NCI-H2171 treated with DMSO at 0.1 percent for 48 hours (cell line): ENCODE results near the gene KRTAP5-8.
"Not testable (repeated sequence)": the region's sequence is repeated elsewhere in the genome, so short reads cannot be mapped to it uniquely, and the experiment has no call there.

ENCODE experiments used
- DNase-seq: peaks from one replicate; lab custom pipeline; 2025; lab: John Stamatoyannopoulos, UW

The KRTAP5-8 gene

GRCh38 chr11:71543866-71544265 lies 6.0 kb downstream of the KRTAP5-8 start:
- DNase-seq, result no peak

- DNase-seq, result no peak
These were observed 6.8 kb downstream of the KRTAP5-8 start for GRCh38 chr11:71544525-71545214.

GRCh38 chr11:71545405-71545966 lies 7.7 kb downstream of the KRTAP5-8 start:
- no peak for DNase-seq

- no peak for DNase-seq
These were observed 10.3 kb downstream of the KRTAP5-8 start, which contains the start of gene KRTAP5-9 for GRCh38 chr11:71548120-71548519. Gene KRTAP5-9 (plus strand): TSS chr11:71548420. CDS start chr11:71548658, 238 bp downstream.

GRCh38 chr11:71548716-71549151 lies 10.9 kb downstream of the KRTAP5-8 start:
- no peak for DNase-seq

DNA sequence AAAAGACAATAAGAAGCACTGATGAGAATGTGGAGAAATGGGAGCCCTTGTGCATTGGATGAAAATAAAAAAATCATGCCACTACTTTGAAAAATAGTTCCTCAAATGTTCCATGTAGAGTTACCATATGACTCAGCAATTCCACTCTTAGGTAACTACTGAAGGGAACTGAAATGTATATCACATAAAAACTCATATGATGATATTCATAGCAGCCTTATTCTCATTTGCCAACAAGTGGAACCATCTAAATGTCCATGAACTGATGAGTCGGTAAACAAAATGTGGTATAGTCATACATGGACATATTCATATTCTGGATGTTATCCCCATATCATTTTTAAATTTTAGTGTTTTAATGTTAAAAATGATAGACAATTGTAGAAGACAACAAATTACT lies 13.9 kb downstream of the KRTAP5-8 start:
- no peak for DNase-seq

DNA sequence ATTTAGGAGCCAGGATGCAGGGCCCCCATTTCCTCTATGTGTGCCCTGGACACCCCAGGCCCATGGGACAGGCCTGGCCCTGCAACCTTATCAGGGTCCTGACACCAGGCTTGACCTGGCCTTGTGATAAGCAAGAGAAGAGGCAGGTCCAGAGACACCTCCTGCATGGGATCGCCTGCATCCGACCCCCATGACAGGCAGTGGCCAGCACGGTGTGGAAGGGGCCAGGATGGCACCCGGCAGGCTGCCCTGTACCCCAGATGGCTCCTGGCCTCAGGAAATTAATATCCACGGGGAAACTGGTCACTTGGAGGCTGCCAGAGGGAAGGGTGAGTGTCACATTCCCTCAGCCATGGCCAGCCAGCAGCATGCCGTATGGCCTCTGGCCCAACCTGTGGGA lies 17.2 kb downstream of the KRTAP5-8 start:
- DNase-seq, result no peak

GRCh38 chr11:71555508-71555907 lies 17.7 kb downstream of the KRTAP5-8 start:
- no peak for DNase-seq

GRCh38 chr11:71556018-71556417 lies 18.2 kb downstream of the KRTAP5-8 start:
- no peak for DNase-seq

DNA sequence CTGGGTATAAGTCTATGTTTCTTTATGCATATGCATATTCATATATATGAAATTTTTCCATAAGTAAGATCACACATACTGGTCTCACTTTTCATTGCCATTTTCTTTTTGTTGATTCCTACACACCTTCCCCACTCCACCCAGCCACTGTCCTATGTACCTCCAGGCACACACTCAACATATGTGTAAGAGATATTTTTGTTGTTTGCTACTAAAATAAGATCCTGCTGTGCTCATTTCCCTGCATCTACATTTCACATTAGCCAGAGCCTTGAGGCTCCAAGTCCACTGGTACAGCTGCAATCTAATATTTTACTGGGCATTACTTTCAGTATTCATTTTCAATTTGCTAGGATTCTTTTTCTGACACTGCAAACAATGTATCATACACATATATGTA lies 19.4 kb downstream of the KRTAP5-8 start:
- DNase-seq, result no peak

GRCh38 chr11:71558996-71559395 lies 21.2 kb downstream of the KRTAP5-8 start:
- no peak for DNase-seq

- DNase-seq, result no peak
These were observed 24.3 kb downstream of the KRTAP5-8 start for GRCh38 chr11:71562120-71562519.

GRCh38 chr11:71563406-71563805 lies 25.6 kb downstream of the KRTAP5-8 start:
- DNase-seq, result no peak

- no peak for DNase-seq
These were observed 26.6 kb downstream of the KRTAP5-8 start for GRCh38 chr11:71564430-71564829.

GRCh38 chr11:71565263-71565662 lies 27.4 kb downstream of the KRTAP5-8 start, which contains the start of gene KRTAP5-10:
Gene KRTAP5-10 (plus strand): TSS chr11:71565563. CDS start chr11:71565588, 25 bp downstream.
- no peak for DNase-seq

DNA sequence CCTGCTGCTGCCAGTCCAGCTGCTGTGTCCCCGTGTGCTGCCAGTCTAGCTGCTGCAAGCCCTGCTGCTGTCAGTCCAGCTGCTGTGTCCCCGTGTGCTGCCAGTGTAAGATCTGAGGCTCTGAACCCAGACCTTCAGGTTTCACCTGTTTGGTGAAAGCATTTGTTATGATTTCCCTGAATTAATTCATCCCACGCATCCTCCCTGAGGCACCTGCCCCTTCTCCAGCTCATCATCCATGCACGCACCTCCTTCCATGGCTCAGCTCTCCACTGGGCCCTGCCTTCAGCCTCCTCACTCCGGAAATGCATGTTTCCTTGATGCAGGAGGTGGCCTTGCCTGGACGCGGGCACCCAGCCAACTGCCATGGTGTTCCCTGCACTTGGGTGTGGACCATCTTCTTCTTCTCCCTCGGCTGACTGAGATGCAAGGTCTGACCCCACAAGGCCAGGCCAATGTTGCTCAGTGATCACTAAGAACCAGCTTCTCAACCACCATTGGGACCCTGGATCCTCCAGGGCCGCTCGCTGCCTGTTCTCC lies 28.3 kb downstream of the KRTAP5-8 start:
- DNase-seq, result peak; percentile 11

DNA sequence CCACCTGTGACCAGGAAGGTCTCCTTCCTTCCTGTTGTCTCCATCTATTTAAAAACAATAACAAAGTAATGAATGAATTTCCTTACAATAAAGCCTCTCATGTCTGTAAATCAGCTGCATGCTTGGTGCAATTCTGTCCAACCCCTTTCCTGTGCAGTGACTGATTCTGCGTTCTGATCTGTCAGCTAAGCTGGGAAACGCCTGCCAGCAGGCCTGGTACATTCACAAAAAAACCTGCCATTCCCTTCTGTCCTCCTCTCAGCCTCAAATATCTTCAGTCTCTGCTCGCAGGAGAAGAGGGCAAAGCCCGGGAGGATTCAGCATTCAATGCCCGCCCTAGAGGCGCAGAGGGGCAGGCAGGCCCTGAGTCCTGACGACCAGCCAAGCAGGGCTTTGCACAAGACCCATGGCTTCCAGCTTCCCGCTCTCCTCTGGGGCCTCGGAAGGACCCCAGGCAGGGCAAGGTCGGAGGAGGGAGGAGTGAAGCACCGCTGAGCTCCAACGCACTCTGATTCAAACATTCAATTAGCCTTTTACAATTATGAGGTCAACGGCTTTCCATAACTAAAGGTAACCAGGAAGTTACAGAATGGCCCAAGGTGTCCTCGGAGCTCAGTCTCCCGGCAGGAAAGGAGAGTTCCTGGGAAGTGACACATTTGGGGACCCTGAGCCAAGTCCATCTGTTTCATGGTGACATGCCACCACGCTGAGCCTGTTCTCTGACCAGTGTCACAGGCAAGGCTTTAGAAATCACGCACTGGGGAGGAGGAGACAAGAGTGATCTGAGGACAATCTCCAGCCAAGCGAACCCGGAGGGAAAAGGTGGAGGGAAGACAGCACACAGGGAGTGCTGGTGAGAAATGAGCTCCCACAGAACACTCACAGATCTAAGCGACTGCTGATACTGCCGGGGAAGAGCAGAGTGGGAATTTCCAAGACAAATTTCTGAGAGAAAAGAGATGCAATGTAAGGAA lies 29.1 kb downstream of the KRTAP5-8 start:
- DNase-seq, result not testable (repeated sequence)

DNA sequence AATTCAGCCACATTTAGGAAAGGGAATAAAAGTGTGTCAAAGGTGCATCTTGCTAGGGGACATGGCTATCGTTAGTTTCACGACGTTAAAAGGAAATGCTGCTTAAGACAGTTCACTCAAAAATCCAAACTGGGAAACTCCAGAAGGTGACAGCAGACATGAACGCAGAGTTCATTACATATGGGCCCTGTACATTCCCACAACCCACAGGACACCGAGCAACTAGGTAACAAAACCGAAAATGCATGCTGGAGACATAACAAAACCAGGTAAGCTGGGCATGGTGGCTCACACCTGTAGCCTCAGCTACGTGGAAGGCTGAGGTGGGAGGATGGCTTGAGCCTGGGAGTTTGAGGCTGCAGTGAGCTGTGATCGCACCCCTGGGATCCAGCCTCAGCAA lies 29.8 kb downstream of the KRTAP5-8 start:
- DNase-seq, result not testable (repeated sequence)

GRCh38 chr11:71568704-71569349 lies 31.0 kb downstream of the KRTAP5-8 start:
- DNase-seq, result no peak

DNA sequence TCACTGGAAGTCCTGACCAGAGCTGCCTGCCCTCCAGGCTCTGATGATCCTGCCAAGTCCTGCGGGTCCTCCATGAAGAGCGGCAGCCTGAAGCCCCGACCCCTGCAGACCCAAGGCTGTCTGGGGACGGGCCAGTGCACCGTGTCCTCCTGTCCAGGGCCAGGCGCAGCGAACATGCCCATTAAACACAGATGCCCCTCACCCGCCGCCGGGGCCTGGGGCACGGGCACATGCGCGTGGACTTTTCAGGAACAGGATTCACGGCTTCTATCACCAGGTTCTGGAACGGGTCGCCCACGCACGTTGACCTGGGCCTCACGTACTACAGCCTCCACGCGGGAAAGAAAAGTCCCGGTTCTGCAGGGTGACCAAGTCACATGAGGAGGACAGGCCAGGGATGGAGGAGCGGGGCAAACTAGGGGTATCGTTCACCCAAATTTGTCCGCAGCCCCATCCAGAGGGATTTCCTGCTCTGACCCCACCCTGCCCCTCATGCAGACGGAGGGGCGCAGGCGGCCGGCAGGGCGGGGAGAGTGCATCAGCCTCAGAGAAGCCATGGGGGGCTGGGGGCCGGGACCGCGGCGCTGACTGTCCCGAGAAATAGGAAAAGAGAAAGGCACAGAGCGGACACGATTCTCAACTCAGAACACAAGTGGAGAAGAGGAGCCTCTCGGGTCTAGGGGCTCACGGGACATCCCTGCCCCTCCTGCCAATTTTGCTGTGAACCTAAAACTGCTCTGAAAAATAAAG lies 33.5 kb downstream of the KRTAP5-8 start:
- DNase-seq, result not testable (repeated sequence)

GRCh38 chr11:71572811-71573210 lies 35.0 kb downstream of the KRTAP5-8 start:
- no peak for DNase-seq
